ENCODE results near the gene FBXO45. TPM values are rescaled to one million over a fixed set of nuclear protein-coding genes. Genes with fewer than 3 reads are reported as not detected.
A peak's percentile ranks its signal among the peaks of the same experiment; 100 is the strongest.

FBXO45 gene
- total and polyA plus RNA-seq, 9 of the 15 experiments (the other 6 are each of a cell fraction or from before 2014, with no cell fraction given) = 15.2 to 52.8 (median 37.0) TPM

- peak; percentile 59 for TF ChIP-seq RBBP5 (IDR thresholded peaks at IDR 0.05; ENCODE audit: borderline replicate concordance, insufficient read depth, low read length, poor library complexity, severe bottlenecking)
- TF ChIP-seq GTF2F1 (IDR thresholded peaks at IDR 0.05; ENCODE audit: low read depth, low read length) = no peak
- 0 out of 2 replicates have a peak, but pooled peaks have one; percentile 68 for TF ChIP-seq LCOR (CRISPR knock-in tag; IDR thresholded peaks at IDR 0.05)
- TF ChIP-seq E2F3 (CRISPR knock-in tag; IDR thresholded peaks at IDR 0.05) = no peak
- TF ChIP-seq, protein P1, sequence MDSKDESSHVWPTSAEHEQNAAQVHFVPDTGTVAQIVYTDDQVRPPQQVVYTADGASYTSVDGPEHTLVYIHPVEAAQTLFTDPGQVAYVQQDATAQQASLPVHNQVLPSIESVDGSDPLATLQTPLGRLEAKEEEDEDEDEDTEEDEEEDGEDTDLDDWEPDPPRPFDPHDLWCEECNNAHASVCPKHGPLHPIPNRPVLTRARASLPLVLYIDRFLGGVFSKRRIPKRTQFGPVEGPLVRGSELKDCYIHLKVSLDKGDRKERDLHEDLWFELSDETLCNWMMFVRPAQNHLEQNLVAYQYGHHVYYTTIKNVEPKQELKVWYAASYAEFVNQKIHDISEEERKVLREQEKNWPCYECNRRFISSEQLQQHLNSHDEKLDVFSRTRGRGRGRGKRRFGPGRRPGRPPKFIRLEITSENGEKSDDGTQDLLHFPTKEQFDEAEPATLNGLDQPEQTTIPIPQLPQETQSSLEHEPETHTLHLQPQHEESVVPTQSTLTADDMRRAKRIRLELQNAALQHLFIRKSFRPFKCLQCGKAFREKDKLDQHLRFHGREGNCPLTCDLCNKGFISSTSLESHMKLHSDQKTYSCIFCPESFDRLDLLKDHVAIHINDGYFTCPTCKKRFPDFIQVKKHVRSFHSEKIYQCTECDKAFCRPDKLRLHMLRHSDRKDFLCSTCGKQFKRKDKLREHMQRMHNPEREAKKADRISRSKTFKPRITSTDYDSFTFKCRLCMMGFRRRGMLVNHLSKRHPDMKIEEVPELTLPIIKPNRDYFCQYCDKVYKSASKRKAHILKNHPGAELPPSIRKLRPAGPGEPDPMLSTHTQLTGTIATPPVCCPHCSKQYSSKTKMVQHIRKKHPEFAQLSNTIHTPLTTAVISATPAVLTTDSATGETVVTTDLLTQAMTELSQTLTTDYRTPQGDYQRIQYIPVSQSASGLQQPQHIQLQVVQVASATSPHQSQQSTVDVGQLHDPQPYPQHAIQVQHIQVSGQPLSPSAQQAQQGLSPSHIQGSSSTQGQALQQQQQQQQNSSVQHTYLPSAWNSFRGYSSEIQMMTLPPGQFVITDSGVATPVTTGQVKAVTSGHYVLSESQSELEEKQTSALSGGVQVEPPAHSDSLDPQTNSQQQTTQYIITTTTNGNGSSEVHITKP (IDR thresholded peaks at IDR 0.05; ENCODE audit: partially characterized antibody) = peak; percentile 60
- no peak for TF ChIP-seq CHCHD3 (CRISPR knock-in tag; IDR thresholded peaks at IDR 0.05)
- TF ChIP-seq ZNF445 (CRISPR knock-in tag; IDR thresholded peaks at IDR 0.05; ENCODE audit: low read depth) = no peak
- TF ChIP-seq EP400 (IDR thresholded peaks at IDR 0.05) = 0 out of 2 replicates have a peak, but pooled peaks have one; percentile 53
- TF ChIP-seq, protein P2, sequence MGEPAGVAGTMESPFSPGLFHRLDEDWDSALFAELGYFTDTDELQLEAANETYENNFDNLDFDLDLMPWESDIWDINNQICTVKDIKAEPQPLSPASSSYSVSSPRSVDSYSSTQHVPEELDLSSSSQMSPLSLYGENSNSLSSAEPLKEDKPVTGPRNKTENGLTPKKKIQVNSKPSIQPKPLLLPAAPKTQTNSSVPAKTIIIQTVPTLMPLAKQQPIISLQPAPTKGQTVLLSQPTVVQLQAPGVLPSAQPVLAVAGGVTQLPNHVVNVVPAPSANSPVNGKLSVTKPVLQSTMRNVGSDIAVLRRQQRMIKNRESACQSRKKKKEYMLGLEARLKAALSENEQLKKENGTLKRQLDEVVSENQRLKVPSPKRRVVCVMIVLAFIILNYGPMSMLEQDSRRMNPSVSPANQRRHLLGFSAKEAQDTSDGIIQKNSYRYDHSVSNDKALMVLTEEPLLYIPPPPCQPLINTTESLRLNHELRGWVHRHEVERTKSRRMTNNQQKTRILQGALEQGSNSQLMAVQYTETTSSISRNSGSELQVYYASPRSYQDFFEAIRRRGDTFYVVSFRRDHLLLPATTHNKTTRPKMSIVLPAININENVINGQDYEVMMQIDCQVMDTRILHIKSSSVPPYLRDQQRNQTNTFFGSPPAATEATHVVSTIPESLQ (CRISPR knock-in tag; IDR thresholded peaks at IDR 0.05) = no peak
- TF ChIP-seq, protein P3, sequence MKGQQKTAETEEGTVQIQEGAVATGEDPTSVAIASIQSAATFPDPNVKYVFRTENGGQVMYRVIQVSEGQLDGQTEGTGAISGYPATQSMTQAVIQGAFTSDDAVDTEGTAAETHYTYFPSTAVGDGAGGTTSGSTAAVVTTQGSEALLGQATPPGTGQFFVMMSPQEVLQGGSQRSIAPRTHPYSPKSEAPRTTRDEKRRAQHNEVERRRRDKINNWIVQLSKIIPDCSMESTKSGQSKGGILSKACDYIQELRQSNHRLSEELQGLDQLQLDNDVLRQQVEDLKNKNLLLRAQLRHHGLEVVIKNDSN (CRISPR knock-in tag; IDR thresholded peaks at IDR 0.05) = no peak
- peak; percentile 93 for TF ChIP-seq STAG1 (CRISPR knock-in tag; IDR thresholded peaks at IDR 0.05; ENCODE audit: borderline replicate concordance)
- no peak for TF ChIP-seq FUS (optimal IDR thresholded peaks at IDR 0.05; ENCODE audit: low read depth, low read length)
- no peak for TF ChIP-seq NR4A1 (CRISPR knock-in tag; IDR thresholded peaks at IDR 0.05)
- 0 out of 2 replicates have a peak, but pooled peaks have one; percentile 29 for TF ChIP-seq NR4A1 (tag; IDR thresholded peaks at IDR 0.05)
- TF ChIP-seq E2F8 (IDR thresholded peaks at IDR 0.05; ENCODE audit: low read depth, partially characterized antibody) = no peak
- peak; percentile 84 for TF ChIP-seq CTCFL (IDR thresholded peaks at IDR 0.05; ENCODE audit: borderline replicate concordance, insufficient read depth, low read depth, low read length, poor library complexity, severe bottlenecking)
Measured at GRCh38 chr3:196528639-196529233, 39.7 kb upstream of the FBXO45 start (continued).
